Peyer's patch (tissue), 4 donors: ENCODE measurements around the gene FEV. TPM values are rescaled to one million over a fixed set of nuclear protein-coding genes. Genes with fewer than 3 reads are reported as not detected.

Experiments used
- DNase-seq, 3 donors: peaks; one replicate each; pipeline ENCODE4 v3.0.0-alpha.2; 2017 to 2019
- H3K27ac ChIP-seq, 4 donors: fragments of 200-600 bp; sonication (generic); one replicate each; pipeline ENCODE4 v1.5.1; 2016 to 2019
- H3K27me3 ChIP-seq, 2 donors: fragments of 200-600 bp; sonication (generic); one replicate each; pipeline ENCODE4 v1.5.1; 2019
- H3K36me3 ChIP-seq, 3 donors: fragments of 200-600 bp; sonication (generic); one replicate each; pipeline ENCODE4 v1.5.1; 2016 to 2019
- H3K4me1 ChIP-seq, 4 donors: fragments of 200-600 bp; sonication (generic); one replicate each; pipeline ENCODE4 v1.5.1; 2016 to 2019
- H3K4me3 ChIP-seq, 4 donors: fragments of 200-600 bp; sonication (generic); 1 replicate in 3 of 4; 2 replicates in 1 of 4; pipeline ENCODE4 v1.5.1; 2016 to 2019; ENCODE audit warnings: mild to moderate bottlenecking in 1 of 4
- H3K9me3 ChIP-seq, 4 donors: fragments of 200-600 bp; sonication (generic); one replicate each; pipeline ENCODE4 v1.5.1; 2016 to 2019; ENCODE audit warnings: mild to moderate bottlenecking in 1 of 4
- POLR2A ChIP-seq, 2 donors: fragments of 450-650 bp; IDR thresholded peaks; one replicate each; pipeline ENCODE4 v1.5.1; 2017; ENCODE audit warnings: antibody characterized with exemption in 2 of 2, mild to moderate bottlenecking in 2 of 2, moderate library complexity in 2 of 2
- total RNA-seq, 4 donors: library from RNA; depleted of rRNA; stranded (reverse); fragments of >200 nt; gene quantifications; one replicate each; pipeline ENCODE4 v1.1.0, GENCODE V29; 2016
- TF ChIP-seq, protein P1 (sequence below), 6 experiments: fragments of 450-650 bp in 4 of 6; fragments of 200-600 bp in 2 of 6; sonication (generic) in 1 of 6; IDR thresholded peaks; one replicate each; pipeline ENCODE4 v1.5.1; 2017 to 2019; ENCODE audit warnings: antibody characterized with exemption in 6 of 6, mild to moderate bottlenecking in 3 of 6, moderate library complexity in 1 of 6

Gene FEV
- total RNA-seq, 4 donors from 2014 or later, result 3.2 to 6.7 (median 5.1) TPM; not detected in 1

DNA sequence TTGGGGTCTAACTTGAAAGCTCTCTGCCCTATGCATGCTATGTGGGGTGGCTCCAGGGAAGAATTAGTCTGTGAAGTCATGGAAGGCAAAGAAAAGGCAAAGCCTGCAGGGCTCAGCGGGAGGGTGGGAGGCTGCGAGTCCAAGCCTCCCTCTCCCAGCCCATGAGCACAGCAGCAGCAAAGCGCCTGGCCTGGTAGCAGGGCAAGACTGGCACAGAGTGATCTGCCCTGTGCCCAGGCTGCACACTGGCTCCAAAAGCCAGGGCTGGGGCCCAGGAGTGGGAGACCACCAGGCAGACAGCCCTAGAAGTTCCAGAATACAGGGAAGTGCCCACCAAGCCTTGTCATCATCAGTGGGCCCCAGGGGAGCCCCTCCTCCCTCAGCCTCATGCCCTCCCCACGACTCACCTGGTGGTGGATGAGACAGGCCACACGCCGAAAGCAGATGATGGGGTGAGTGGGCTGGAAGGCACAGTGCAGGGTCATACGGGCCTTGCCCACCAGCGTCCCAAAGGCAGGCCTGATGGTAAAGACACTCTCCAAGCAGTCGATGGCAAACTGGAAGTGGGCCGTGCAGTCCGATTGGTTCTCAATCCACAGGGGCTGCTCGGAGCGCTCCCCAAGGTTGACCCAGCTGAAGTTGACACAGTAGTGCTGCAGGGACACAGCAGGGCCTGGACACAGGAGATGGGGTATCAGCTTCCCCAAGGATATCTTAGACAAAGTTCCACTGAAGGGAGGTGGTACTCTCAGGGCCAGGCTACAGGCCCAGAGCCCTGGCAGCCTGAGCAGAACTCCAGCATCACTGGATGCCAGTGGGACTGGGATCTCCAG, 44.2 kb upstream of the FEV start:
- Histone ChIP-seq H3K4me1 (no peaks in the 10 kb centered on the region), H3K9me3 (no peaks in the 10 kb centered on the region), H3K36me3 (no peaks in the 10 kb centered on the region), H3K27ac (no peak overlapping the region), H3K4me3 (no peak overlapping the region), H3K27me3 (no peaks in the 10 kb centered on the region)
- TF ChIP-seq, protein P1, sequence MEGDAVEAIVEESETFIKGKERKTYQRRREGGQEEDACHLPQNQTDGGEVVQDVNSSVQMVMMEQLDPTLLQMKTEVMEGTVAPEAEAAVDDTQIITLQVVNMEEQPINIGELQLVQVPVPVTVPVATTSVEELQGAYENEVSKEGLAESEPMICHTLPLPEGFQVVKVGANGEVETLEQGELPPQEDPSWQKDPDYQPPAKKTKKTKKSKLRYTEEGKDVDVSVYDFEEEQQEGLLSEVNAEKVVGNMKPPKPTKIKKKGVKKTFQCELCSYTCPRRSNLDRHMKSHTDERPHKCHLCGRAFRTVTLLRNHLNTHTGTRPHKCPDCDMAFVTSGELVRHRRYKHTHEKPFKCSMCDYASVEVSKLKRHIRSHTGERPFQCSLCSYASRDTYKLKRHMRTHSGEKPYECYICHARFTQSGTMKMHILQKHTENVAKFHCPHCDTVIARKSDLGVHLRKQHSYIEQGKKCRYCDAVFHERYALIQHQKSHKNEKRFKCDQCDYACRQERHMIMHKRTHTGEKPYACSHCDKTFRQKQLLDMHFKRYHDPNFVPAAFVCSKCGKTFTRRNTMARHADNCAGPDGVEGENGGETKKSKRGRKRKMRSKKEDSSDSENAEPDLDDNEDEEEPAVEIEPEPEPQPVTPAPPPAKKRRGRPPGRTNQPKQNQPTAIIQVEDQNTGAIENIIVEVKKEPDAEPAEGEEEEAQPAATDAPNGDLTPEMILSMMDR (IDR thresholded peaks at IDR 0.05), result no peak
- no peak for TF ChIP-seq POLR2A (IDR thresholded peaks at IDR 0.05)
- no peak for DNase-seq

DNA sequence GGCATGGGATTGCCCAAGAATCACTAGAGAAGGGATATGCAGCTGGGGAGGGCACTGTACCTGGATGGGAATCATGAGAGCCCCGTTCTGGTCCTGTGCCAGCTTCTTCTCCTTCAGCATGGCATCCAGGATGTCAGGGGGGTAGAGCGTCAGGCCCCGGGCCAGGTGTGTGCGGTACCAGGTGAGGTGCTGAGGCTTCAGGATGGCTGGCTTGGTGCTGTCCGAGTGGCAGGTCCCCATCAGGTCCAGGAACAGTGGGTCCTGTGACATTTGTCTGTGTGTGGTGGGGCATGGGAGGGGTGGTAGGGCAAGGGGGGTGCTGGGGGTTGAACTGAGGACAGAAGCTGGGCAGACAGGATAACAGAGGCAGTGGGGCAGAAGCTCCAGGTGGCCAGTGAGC, 43.2 kb upstream of the FEV start:
- no peak for TF ChIP-seq POLR2A (IDR thresholded peaks at IDR 0.05)
- TF ChIP-seq, protein P1 (IDR thresholded peaks at IDR 0.05), result no peak
- no peak for DNase-seq
- Histone ChIP-seq H3K36me3 (no peaks in the 10 kb centered on the region), H3K27me3 (no peaks in the 10 kb centered on the region), H3K4me3 (no peak overlapping the region), H3K9me3 (no peaks in the 10 kb centered on the region), H3K27ac (no peak overlapping the region), H3K4me1 (no peaks in the 10 kb centered on the region)

DNA sequence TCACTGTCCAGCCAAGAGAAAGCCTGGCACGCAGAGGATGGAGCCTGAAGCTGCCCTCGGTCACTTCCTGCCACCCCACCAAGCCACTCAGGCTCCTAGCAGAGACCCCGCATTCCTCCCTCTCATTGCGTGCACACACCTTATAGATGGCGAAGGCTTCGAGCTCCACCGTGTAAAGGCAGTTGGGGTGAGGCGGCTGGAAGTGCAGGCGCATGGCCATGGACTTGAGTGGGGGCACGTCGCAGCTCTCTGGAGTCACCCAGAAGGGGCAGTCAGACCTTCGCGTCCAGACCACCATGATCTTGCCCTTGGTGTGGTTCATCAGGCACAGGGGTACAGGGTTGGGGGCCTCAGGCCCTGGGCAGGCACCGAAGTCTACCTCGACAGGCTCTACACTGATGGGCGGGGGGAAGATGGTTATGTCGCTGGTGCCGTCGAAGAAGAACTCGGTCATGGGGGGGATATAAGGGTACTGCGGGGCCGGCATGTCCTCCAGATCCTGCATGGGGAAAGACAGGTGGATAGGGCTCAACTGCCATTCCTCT, 42.6 kb upstream of the FEV start:
- Histone ChIP-seq H3K36me3 (no peaks in the 10 kb centered on the region), H3K27me3 (no peaks in the 10 kb centered on the region), H3K4me3 (no peak overlapping the region), H3K9me3 (no peaks in the 10 kb centered on the region), H3K4me1 (no peaks in the 10 kb centered on the region), H3K27ac (no peak overlapping the region)
- TF ChIP-seq, protein P1 (IDR thresholded peaks at IDR 0.05), result no peak
- TF ChIP-seq POLR2A (IDR thresholded peaks at IDR 0.05), result no peak
- DNase-seq, result peak in 1 of 3 donors; percentile 37

DNA sequence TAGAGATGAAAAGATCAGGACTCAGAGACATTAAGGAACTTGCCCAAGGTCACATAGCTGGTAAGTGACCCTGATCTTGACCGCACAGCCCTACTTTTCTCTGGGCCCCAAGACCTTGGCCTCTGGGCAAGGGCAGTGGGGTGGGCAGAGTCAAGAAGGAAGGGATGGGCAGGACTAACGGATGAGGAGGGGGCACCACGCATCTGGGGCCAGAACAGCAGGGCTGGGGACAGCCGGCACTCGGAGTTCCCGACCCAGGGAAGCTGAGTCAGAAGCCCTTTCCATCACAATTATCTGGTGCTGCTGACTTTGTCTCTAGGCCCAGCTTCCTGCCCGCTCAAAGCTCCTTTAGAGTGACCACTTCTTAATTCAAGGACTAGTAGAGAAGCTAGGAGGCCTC, 42.0 kb upstream of the FEV start:
- no peak overlapping the region for H3K27ac ChIP-seq
- H3K4me1 ChIP-seq, result no peaks in the 10 kb centered on the region
- H3K36me3 ChIP-seq, result no peaks in the 10 kb centered on the region
- no peaks in the 10 kb centered on the region for H3K9me3 ChIP-seq
- H3K4me3 ChIP-seq, result no peak overlapping the region
- TF ChIP-seq, protein P1 (IDR thresholded peaks at IDR 0.05), result no peak
- TF ChIP-seq POLR2A (IDR thresholded peaks at IDR 0.05), result no peak
- no peaks in the 10 kb centered on the region for H3K27me3 ChIP-seq
- no peak for DNase-seq

DNA sequence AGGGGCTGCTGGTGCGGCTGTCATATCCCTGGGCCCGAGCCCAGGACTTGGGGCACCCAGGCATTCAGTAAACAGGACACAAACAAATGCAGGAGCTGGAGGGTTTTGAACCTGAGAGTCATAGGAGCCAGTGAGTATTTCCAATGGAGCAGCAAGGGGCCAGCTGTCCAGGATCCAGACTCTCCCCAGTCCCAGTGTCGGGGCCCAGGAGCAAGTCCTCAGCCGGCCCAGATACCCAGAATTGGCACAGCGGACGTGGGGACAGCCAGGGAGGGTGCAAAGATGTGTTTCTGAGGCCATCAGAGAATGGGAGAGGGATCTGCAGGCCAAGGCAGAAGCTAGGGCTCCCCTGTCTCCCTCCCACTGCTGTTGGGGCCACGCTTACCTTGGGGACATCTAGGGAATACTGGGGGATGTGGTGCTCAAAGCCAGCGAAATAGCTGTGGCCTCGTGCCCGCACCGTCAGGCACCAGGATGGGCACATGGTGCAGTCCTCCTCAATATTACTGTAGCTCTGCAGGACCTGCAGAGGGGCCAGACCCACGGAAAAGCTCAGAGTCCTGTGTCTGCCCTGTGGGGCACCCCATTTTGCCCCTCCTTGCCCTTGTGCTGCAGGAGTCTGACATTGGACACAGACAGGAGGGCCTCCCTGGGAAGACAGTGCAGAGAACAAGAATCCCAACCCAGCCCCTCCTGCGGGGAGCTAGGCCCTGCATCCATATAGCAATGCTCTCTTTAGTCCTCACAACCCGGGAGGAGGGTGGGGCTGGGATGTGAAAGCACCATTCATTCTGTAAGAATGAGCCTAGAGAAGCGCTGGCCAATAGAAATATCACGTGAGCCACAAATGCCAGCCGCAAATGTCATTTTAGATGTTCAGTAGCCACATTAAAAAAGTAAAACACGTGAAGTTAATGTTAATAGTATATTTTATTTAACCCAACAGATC, 40.9 kb upstream of the FEV start:
- no peak for TF ChIP-seq POLR2A (IDR thresholded peaks at IDR 0.05)
- TF ChIP-seq, protein P1 (IDR thresholded peaks at IDR 0.05), result no peak
- Histone ChIP-seq H3K4me3 (no peak overlapping the region), H3K36me3 (no peaks in the 10 kb centered on the region), H3K27me3 (no peaks in the 10 kb centered on the region), H3K27ac (no peak overlapping the region), H3K9me3 (no peaks in the 10 kb centered on the region), H3K4me1 (no peaks in the 10 kb centered on the region)
- DNase-seq, result peak in 1 of 3 donors; percentile 34
